GM10248 (cell line): Measurements from ENCODE around the gene COL9A2.

Source experiments
- CTCF ChIA-PET: fragments of 300-600 bp; sonication (Branson Sonifier 250); formaldehyde crosslinking; extraction: SDS; loops from one replicate; lab custom pipeline; 2021; ENCODE audit warnings: antibody characterized with exemption; lab: Yijun Ruan, JAX
- POLR2A ChIA-PET: fragments of 350-650 bp; sonication (Branson Sonifier 250); formaldehyde crosslinking; extraction: SDS; loops from one replicate; lab custom pipeline; 2020; ENCODE audit warnings: antibody characterized with exemption; lab: Yijun Ruan, JAX
- DNase-seq: peaks from one replicate; pipeline ENCODE4 v3.0.0; 2012; ENCODE audit errors: extremely low spot score
- TF ChIP-seq, protein P1 (sequence below): IDR thresholded peaks from 2 replicates; pipeline ENCODE4 v1.5.1; 2012; ENCODE audit warnings: mild to moderate bottlenecking, low read depth; ENCODE audit errors: extremely low read depth, missing control alignments, control extremely low read depth

COL9A2 gene

DNA sequence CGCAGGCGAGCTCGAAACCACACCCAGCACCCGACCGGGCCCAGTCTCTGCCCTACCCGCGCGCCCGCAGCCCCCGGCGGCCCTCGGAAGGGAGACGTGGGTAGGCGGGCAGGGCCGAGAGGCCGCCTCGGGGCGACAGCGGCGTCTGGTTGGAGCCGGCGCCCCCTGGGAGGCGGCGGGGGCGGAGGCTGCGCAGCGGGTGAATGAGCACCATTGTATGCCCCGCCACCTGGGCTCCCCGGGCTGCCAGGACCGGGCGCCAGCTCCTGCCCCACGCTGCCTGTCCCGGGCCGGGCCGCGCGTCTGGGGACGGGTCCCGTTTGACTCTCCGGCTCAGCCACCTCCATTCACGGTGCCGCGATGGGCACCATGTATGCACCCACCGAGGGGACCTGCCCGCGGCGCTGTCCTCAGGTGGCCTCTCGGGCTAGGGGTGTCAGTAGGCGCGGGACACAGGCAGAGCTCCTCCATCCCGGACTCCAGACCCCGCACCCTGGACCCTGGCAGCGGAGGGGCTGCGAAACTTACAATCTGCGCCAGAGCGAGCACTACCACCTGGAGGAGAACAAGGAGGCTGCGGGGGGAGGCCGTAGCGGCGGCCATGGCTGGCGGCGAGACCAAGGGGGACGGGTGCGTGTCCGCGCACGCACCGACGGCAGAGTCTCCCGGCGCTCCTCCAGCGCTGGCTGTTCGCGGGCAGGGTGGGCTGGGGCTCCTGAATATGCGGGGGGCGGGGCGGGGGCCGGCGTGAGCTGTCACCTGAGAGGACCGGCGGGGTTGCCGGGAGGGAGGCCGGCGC lies at the start of gene COL9A2:
Gene COL9A2 (minus strand): TSS at position 692 of the 799 bp plus-strand sequence. CDS start 89 bp downstream, at position 603.
- TF ChIP-seq, protein P1, sequence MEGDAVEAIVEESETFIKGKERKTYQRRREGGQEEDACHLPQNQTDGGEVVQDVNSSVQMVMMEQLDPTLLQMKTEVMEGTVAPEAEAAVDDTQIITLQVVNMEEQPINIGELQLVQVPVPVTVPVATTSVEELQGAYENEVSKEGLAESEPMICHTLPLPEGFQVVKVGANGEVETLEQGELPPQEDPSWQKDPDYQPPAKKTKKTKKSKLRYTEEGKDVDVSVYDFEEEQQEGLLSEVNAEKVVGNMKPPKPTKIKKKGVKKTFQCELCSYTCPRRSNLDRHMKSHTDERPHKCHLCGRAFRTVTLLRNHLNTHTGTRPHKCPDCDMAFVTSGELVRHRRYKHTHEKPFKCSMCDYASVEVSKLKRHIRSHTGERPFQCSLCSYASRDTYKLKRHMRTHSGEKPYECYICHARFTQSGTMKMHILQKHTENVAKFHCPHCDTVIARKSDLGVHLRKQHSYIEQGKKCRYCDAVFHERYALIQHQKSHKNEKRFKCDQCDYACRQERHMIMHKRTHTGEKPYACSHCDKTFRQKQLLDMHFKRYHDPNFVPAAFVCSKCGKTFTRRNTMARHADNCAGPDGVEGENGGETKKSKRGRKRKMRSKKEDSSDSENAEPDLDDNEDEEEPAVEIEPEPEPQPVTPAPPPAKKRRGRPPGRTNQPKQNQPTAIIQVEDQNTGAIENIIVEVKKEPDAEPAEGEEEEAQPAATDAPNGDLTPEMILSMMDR, result no peak
- POLR2A ChIA-PET, result no interaction called here
- CTCF ChIA-PET, result interaction anchor here (0.9 to 10.7 kb wide), 22 partner anchors 12 to 243 kb away, joined by 3 to 168 read pairs (median 6); partner anchors contain the start of gene ZMPSTE24
- peak; percentile 73 for DNase-seq

DNA sequence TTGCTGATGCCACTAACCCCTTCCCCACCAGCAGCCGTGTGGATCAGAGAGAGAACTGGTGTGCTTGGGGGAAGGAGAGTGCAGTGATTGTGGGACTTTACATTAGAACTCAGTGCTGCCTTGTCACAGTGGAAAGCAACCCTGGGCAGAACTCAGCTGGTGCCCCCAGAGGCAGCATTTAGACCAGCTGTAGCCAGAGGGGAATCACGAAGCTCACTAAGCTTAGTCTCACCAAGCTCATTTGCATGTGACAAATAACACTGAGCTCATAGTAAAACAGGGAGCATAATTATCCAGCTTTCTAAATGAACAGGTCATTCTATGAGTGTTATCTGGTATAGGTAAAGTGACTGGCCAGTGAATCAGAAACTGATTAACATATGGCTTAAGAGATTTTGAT lies 46.6 kb upstream of the COL9A2 start:
- ChIA-PET CTCF (interaction anchor here (1.0 to 4.0 kb wide), 19 partner anchors 9 to 331 kb away, joined by 3 to 26 read pairs (median 7); partner anchors contain the start of gene SMAP2), POLR2A (interaction anchor here (1.0 to 2.1 kb wide), 3 partner anchors 10 to 307 kb away, joined by 3 to 10 read pairs (median 4); partner anchors contain the start of gene SMAP2)
- TF ChIP-seq, protein P1, result peak; percentile 25
- peak; percentile 48 for DNase-seq

DNA sequence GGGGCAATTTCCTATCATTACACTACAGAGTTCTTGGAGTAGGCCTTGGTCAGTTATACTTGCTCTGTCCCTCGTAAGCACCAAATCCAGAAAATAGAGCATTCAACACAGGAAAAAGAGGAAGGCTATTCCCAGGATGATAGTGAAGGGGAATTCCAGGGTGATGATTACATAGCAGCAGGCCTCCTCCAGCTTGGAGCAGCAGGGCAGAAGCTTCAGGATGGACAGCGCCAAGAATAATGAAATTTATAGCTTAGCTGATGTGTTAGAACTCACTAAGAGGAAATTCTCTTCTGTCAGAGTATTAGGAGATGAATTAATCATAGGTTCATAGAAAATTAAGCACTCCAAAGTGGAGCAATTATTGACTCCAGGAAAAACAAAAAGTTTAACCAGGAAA lies 45.6 kb upstream of the COL9A2 start:
- CTCF ChIA-PET, result interaction anchor here (1.4 to 4.0 kb wide), 5 partner anchors 9 to 284 kb away, joined by 4 to 26 read pairs (median 7); no protein-coding TSS in a partner anchor
- POLR2A ChIA-PET, result no interaction called here
- TF ChIP-seq, protein P1, result no peak
- DNase-seq, result no peak

DNA sequence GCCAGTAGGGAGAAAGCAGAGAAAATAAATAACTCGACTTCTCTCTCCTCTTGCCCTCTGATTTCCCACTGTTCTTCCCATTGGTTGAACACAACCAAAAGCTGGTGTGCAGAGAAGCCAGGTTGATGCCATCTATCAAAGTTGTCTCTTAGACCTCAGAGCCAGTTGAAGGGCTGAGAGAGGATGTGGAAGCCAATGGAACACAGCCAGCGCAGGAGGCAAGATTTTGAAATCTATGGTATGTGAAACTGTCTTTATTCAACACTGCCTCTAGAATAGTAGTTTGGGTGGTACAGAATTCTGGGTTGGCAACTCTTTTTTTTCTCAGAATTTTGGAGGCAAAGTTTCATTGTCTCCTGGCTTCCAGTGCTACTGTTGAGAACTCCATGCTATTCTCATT lies 45.1 kb upstream of the COL9A2 start:
- no peak for DNase-seq
- ChIA-PET CTCF (interaction anchor here (1.7 to 4.0 kb wide), 4 partner anchors 9 to 24 kb away, joined by 4 to 26 read pairs (median 13); no protein-coding TSS in a partner anchor), POLR2A (no interaction called here)
- TF ChIP-seq, protein P1, result no peak

DNA sequence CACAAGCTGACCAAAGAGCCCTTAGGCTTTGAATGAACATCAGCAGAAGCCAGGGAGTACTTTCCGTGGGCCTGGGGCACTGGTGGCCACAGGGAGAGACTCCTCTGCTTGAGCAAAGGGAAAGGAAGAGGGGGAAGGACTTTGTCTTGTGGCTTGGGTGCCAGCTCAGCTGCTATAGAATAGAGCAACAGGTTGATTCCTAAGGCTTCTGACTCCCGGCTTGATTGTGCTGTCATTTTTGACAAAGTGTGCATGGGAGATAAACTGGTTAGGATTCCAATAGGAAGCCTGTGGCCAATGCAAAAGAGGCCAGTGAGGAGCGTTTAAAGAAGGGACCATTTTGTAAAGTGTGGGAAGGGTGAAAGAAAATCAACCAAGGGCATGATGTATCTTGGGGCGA lies 44.6 kb upstream of the COL9A2 start:
- DNase-seq, result no peak
- TF ChIP-seq, protein P1, result no peak
- POLR2A ChIA-PET, result no interaction called here
- CTCF ChIA-PET, result interaction anchor here (1.7 to 4.0 kb wide), 3 partner anchors 8 to 21 kb away, joined by 4 to 26 read pairs (median 5); no protein-coding TSS in a partner anchor

DNA sequence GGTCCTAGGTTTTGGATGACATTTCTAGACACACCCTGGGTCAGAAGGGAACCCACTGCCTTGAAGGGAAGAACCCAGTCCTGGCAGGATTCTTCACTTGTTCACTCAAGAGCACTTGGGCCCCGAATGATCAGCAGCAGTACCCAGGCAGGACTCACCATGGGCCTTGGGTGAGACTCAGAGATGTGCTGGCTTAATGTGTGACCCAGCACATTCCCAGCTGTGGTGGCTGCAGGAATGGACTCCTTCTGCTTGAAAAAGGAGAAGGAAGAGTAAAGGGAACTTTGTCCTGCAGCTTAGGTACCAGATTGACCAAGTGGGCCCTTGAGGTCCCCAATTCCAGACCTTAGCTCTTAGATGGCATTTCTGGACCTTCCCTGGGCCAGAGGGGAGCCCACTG lies 44.1 kb upstream of the COL9A2 start:
- ChIA-PET POLR2A (no interaction called here), CTCF (interaction anchor here (1.7 to 4.0 kb wide), 3 partner anchors 8 to 22 kb away, joined by 4 to 26 read pairs (median 5); no protein-coding TSS in a partner anchor)
- TF ChIP-seq, protein P1, result no peak
- no peak for DNase-seq
